Measurements from ENCODE around the gene BFAR.
"Not testable (repeated sequence)": the region's sequence is repeated elsewhere in the genome, so short reads cannot be mapped to it uniquely, and the experiment has no call there.

The BFAR gene

DNA sequence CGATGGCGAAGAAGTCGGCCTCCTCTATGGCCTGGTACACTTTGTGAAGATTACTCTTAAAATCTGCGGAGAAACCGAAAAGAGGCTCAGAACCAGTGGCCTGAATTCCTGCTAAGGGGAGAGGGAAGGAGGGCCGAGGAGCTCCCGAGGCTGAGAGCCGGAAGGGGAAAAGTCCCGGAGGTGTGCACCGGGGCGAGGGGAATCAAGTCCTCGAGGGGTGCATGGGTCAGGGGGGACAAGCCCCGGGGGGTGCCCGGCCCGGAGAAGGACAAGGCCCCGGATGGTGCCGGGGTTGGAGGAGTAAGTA, 3.2 kb upstream of the BFAR start:
- DNase-seq (no peak), ATAC-seq (no peak)
- peaks cover 47% of the 10 kb centered on the region for H3K4me1 Mint-ChIP-seq
- H3K27me3 Mint-ChIP-seq, result no peaks in the 10 kb centered on the region
- no peaks in the 10 kb centered on the region for H3K9me3 Mint-ChIP-seq
- H3K27ac Mint-ChIP-seq, result peak overlapping the region; percentile 96 to 97
- peak overlapping the region; percentile 88 to 96 for H3K4me3 Mint-ChIP-seq

GRCh38 chr16:14629919-14630619, 2.7 kb upstream of the BFAR start, which contains the start of gene PARN:
Gene PARN, minus strand, starts transcription at chr16:14630260. Its CDS starts 135 bp downstream, at chr16:14630125.
- ATAC-seq (peak; percentile 72), DNase-seq (peak; percentile 97 to 98)
- Mint-ChIP-seq H3K27me3 (no peaks in the 10 kb centered on the region), H3K4me3 (peak within 1 kb of the TSS; percentile 88 to 96), H3K27ac (peak within 1 kb of the TSS; percentile 96 to 97), H3K9me3 (no peaks in the 10 kb centered on the region), H3K4me1 (peaks cover 52% of the 10 kb centered on the region)

GRCh38 chr16:14630620-14631330, 2.0 kb upstream of the BFAR start:
- not testable (repeated sequence) for H3K9me3 Mint-ChIP-seq, ATAC-seq, H3K27me3 Mint-ChIP-seq
- Mint-ChIP-seq H3K27ac (peak overlapping the region; percentile 96 to 97), H3K4me1 (peaks cover 59% of the 10 kb centered on the region), H3K4me3 (peak overlapping the region; percentile 88 to 96)
- DNase-seq, result peak in 1 of 2 donors; percentile 9

DNA sequence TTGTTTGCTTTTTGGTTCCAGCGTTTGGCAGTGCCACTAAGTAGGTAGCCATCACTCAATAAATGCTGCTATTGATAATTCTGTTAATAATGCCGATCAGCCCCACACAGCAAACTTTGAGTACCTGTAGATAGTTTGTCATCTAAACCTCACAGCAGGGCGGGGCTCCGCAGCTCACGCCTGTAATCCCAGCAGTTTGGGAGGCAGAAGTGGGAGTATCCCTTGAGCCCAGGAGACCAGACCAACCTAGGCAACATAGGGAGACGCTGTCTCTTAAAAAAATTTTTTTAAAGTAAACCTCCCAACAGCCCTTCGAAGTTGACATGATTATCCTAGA, 1.6 kb downstream of the BFAR start:
- Mint-ChIP-seq H3K4me3 (peak overlapping the region; percentile 94 to 100), H3K9me3 (no peaks in the 10 kb centered on the region), H3K4me1 (peaks cover 61% of the 10 kb centered on the region), H3K27ac (peak overlapping the region; percentile 40 to 98), H3K27me3 (no peaks in the 10 kb centered on the region)
- DNase-seq, result no peak
- no peak for ATAC-seq

- ATAC-seq, result no peak
- H3K4me1 Mint-ChIP-seq, result peaks cover 66% of the 10 kb centered on the region
- H3K4me3 Mint-ChIP-seq, result peak overlapping the region in 1 of 2 donors; percentile 46
- no peak for DNase-seq
- H3K9me3 Mint-ChIP-seq, result no peaks in the 10 kb centered on the region
- peak overlapping the region in 1 of 2 donors; percentile 87 for H3K27ac Mint-ChIP-seq
- H3K27me3 Mint-ChIP-seq, result no peaks in the 10 kb centered on the region
Measured at GRCh38 chr16:14635395-14636165, 2.8 kb downstream of the BFAR start.

DNA sequence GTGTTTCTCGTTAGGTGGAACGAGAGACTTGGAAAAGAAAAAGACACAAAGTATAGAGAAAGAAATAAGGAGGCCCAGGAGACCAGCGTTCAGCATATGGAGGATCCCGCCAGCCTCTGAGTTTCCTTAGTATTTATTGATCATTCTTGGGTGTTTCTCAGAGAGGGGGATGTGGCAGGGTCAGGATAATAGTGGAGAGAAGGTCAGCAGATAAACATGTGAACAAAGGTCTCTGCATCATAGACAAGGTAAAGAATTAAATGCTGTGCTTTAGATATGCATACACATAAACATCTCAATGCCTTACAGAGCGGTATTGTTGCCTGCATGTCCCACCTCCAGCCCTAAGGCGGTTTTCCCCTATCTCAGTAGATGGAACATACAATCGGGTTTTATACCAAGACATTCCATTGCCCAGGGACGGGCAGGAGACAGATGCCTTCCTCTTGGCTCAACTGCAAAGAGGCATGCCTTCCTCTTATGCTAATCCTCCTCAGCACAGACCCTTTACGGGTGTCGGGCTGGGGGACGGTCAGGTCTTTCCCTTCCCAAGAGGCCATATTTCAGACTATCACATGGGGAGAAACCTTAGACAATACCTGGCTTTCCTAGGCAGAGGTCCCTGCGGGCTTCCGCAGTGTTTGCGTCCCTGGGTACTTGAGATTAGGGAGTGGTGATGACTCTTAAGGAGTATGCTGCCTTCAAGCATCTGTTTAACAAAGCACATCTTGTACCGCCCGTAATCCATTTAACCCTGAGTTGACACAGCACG, 3.6 kb downstream of the BFAR start:
- not testable (repeated sequence) for H3K4me3 Mint-ChIP-seq, H3K27ac Mint-ChIP-seq, H3K9me3 Mint-ChIP-seq, DNase-seq, ATAC-seq, H3K27me3 Mint-ChIP-seq
- peaks cover 64% of the 10 kb centered on the region for H3K4me1 Mint-ChIP-seq

GRCh38 chr16:14636951-14637240, 4.1 kb downstream of the BFAR start:
- not testable (repeated sequence) for ATAC-seq, DNase-seq, H3K9me3 Mint-ChIP-seq, H3K27ac Mint-ChIP-seq, H3K4me3 Mint-ChIP-seq, H3K27me3 Mint-ChIP-seq
- peaks cover 61% of the 10 kb centered on the region for H3K4me1 Mint-ChIP-seq

- peaks cover 44% of the 10 kb centered on the region for H3K4me1 Mint-ChIP-seq
- H3K27me3 Mint-ChIP-seq, result no peaks in the 10 kb centered on the region
- peak overlapping the region in 1 of 2 donors; percentile 42 for H3K27ac Mint-ChIP-seq
- no peak overlapping the region for H3K4me3 Mint-ChIP-seq
- no peaks in the 10 kb centered on the region for H3K9me3 Mint-ChIP-seq
- no peak for ATAC-seq
- no peak for DNase-seq
Measured at GRCh38 chr16:14640538-14640937, 7.8 kb downstream of the BFAR start.

DNA sequence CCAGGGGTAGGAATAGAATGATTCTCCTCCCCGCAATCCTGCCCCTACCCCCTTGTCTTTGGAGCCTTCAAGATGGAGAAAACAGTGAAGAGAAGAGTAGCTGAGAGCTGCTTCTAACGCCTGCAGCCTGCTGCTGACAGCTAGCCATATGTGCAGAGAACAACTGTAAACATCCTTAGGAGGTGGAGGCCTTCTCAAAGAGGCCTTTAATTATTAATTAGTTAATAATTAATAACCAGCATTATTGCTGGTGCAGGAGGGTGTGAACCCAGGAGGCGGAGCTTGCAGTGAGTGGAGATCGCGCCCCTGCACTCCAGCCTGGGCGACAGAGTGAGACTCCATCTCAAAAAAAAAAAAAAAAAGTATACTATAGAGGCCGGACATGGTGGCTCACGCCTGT, 8.5 kb downstream of the BFAR start:
- H3K27ac Mint-ChIP-seq, result no peak overlapping the region
- no peaks in the 10 kb centered on the region for H3K27me3 Mint-ChIP-seq
- H3K4me1 Mint-ChIP-seq, result peaks cover 37% of the 10 kb centered on the region
- H3K9me3 Mint-ChIP-seq, result no peaks in the 10 kb centered on the region
- no peak overlapping the region for H3K4me3 Mint-ChIP-seq
- ATAC-seq (no peak), DNase-seq (no peak)

- Mint-ChIP-seq H3K4me3 (no peak overlapping the region), H3K27ac (no peak overlapping the region), H3K9me3 (no peaks in the 10 kb centered on the region), H3K4me1 (peaks cover 30% of the 10 kb centered on the region), H3K27me3 (no peaks in the 10 kb centered on the region)
- ATAC-seq (no peak), DNase-seq (no peak)
Measured at GRCh38 chr16:14641926-14642325, 9.2 kb downstream of the BFAR start.

DNA sequence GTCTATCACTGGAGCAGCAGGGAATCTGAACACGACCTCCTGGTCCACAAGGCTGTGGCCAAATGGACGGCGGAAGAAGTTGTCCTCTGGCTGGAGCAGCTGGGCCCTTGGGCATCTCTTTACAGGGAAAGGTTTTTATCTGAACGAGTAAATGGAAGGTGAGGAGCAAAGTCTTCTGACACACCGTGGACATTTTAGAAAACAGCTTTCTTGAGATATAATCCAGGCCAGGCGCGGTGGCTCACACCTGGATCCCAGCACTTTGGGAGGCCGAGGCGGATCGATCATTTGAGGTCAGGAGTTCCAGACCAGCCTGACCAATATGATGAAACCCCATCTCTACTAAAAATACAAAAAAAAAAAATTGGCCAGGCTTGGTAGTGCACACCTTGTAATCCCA, 17.1 kb downstream of the BFAR start:
- Mint-ChIP-seq H3K27me3 (no peaks in the 10 kb centered on the region), H3K4me3 (no peak overlapping the region), H3K27ac (peak overlapping the region in 1 of 2 donors; percentile 9), H3K4me1 (peaks cover 10% of the 10 kb centered on the region), H3K9me3 (no peaks in the 10 kb centered on the region)
- ATAC-seq, result no peak
- no peak for DNase-seq

GRCh38 chr16:14650629-14651028, 17.9 kb downstream of the BFAR start:
- no peak overlapping the region for H3K4me3 Mint-ChIP-seq
- H3K4me1 Mint-ChIP-seq, result peaks cover 10% of the 10 kb centered on the region
- no peaks in the 10 kb centered on the region for H3K27me3 Mint-ChIP-seq
- ATAC-seq (no peak), DNase-seq (no peak)
- H3K27ac Mint-ChIP-seq, result peak overlapping the region in 1 of 2 donors; percentile 42
- no peaks in the 10 kb centered on the region for H3K9me3 Mint-ChIP-seq

DNA sequence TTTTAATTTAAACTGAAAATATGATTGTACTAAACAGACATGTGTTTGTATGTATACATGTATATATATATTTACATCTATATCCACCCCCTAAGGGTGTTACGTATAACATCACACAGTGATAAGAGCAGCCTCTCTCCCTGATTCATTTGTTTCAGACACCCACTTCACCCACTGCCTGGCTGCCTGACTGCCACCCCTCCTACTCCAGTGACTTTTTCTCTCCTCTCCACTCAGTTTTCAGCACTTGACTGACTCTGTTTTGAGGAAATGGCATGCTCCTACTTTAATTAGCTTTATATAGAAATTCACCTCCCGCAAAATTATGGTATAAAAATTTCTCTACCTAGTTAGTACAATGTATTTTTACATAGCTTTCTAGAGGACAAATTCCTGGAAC, 20.0 kb downstream of the BFAR start:
- H3K27me3 Mint-ChIP-seq, result no peaks in the 10 kb centered on the region

DNA sequence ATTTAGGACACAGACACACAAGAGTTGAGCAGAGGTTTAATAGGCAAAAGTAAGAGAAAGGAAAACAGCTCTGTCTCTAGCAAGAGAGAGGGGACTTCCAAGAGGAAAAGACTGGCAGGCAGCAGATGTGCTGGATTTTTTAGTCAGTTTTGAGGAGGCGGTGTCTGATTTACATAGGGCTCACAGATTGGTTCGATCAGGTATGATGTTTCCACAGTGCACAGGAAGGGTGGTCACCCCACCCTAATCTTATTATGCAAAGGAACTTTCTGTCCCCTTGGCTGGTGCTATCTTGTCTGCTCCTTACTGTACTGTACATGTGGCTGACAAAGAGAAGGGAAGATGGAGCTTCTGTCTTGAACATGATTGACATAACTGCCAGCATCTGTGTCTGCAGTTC, 25.3 kb downstream of the BFAR start:
- Mint-ChIP-seq H3K4me3 (no peak overlapping the region), H3K27me3 (no peaks in the 10 kb centered on the region), H3K27ac (no peak overlapping the region), H3K9me3 (no peaks in the 10 kb centered on the region), H3K4me1 (peaks cover 11% of the 10 kb centered on the region)
- DNase-seq, result no peak
- ATAC-seq, result no peak

More for the DNA sequence above, 20.0 kb downstream of the BFAR start:
- no peak overlapping the region for H3K27ac Mint-ChIP-seq
- H3K4me1 Mint-ChIP-seq, result peaks cover 12% of the 10 kb centered on the region
- no peak overlapping the region for H3K4me3 Mint-ChIP-seq
- H3K9me3 Mint-ChIP-seq, result no peaks in the 10 kb centered on the region
- DNase-seq (no peak), ATAC-seq (no peak)

DNA sequence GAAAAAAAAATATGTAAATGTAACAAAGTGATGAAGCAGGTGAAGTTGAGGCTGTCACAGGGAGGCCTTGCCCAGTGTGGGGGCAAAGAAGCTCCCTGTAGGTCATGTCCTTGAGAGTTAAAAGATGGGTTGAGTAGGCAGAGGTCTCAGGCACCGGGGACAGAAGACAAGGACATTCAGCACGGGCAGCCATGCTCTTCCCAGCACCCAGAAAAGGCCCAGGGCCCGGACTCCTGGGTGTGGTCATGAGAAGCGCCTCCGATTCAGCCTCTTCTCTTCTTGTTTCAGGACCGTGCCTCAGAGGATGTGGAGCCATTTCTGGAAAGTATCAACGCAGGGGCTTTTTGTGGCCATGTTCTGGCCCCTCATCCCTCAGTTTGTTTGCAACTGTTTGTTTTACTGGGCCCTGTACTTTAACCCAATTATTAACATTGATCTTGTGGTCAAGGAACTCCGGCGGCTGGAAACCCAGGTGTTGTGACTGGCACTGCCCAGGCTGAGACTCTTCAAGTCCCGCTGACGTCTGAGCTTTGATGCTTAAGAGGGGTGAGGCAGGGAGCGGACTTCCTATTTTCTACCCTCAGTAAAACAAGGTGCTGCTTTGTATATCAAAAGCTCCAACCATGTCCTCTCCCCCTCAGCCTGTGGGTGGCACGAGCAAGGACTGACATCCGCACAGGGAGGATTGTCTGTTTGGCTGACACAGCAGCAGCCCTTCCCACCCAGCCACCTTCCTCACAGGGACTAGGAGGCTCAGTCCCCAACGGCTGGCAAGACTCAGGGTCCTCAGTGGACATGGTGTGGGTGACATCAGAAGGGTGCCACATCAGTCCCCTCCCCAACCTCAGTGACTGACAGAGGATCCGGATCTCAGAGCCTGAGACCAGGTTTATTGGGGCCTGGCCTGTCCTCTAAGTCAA, 34.9 kb downstream of the BFAR start:
- peaks cover 5% of the 10 kb centered on the region for H3K4me1 Mint-ChIP-seq
- ATAC-seq (no peak), DNase-seq (no peak)
- no peaks in the 10 kb centered on the region for H3K27me3 Mint-ChIP-seq
- H3K9me3 Mint-ChIP-seq, result peaks cover 0 to 3% of the 10 kb centered on the region in 2 donors
- no peak overlapping the region for H3K4me3 Mint-ChIP-seq
- H3K27ac Mint-ChIP-seq, result no peak overlapping the region
